DMS 273 (cell line): ENCODE measurements around the gene USP6NL.

Experiments used
- DNase-seq: peaks from one replicate; lab custom pipeline; 2025; ENCODE audit not compliant: unreplicated experiment; lab: John Stamatoyannopoulos, UW

Gene USP6NL

GRCh38 chr10:11617233-11617632 is 5.8 kb upstream of the USP6NL start:
- no peak for DNase-seq

GRCh38 chr10:11616021-11616420 is 4.6 kb upstream of the USP6NL start:
- DNase-seq, result no peak

GRCh38 chr10:11615396-11615795 is 3.9 kb upstream of the USP6NL start:
- no peak for DNase-seq

- DNase-seq, result no peak
Measured at GRCh38 chr10:11612021-11613001, 861 bp upstream of the USP6NL start.

GRCh38 chr10:11610826-11611247 is 613 bp downstream of the USP6NL start:
- peak; percentile 52 for DNase-seq

- peak; percentile 12 for DNase-seq
Measured at GRCh38 chr10:11610166-11610825, 1.2 kb downstream of the USP6NL start.

GRCh38 chr10:11609492-11610093 is 1.9 kb downstream of the USP6NL start:
- no peak for DNase-seq

GRCh38 chr10:11609052-11609451 is 2.4 kb downstream of the USP6NL start:
- DNase-seq, result no peak

- no peak for DNase-seq
Measured at GRCh38 chr10:11608159-11609013, 3.1 kb downstream of the USP6NL start.

- DNase-seq, result no peak
Measured at GRCh38 chr10:11605807-11606408, 5.5 kb downstream of the USP6NL start.

- no peak for DNase-seq
Measured at GRCh38 chr10:11604865-11605650, 6.4 kb downstream of the USP6NL start.

- DNase-seq, result no peak
Measured at GRCh38 chr10:11603741-11604140, 7.7 kb downstream of the USP6NL start.

- no peak for DNase-seq
Measured at GRCh38 chr10:11602919-11603523, 8.4 kb downstream of the USP6NL start.

- no peak for DNase-seq
Measured at GRCh38 chr10:11602358-11602757, 9.1 kb downstream of the USP6NL start.

GRCh38 chr10:11601670-11602069 is 9.8 kb downstream of the USP6NL start:
- DNase-seq, result no peak

GRCh38 chr10:11600280-11600679 is 11.2 kb downstream of the USP6NL start:
- DNase-seq, result no peak

GRCh38 chr10:11598712-11599397 is 12.6 kb downstream of the USP6NL start:
- no peak for DNase-seq

- DNase-seq, result no peak
Measured at GRCh38 chr10:11597470-11597869, 14.0 kb downstream of the USP6NL start.

- no peak for DNase-seq
Measured at GRCh38 chr10:11595395-11595692, 16.1 kb downstream of the USP6NL start.
